Pulmonary artery endothelial cell (primary cell): ENCODE results near the gene SLC4A9. TPM values are rescaled to one million over a fixed set of nuclear protein-coding genes. Genes with fewer than 3 reads are reported as not detected.
"Not testable (repeated sequence)": the region's sequence is repeated elsewhere in the genome, so short reads cannot be mapped to it uniquely, and the experiment has no call there.

Source experiments
- DNase-seq: peaks from one replicate; pipeline ENCODE4 v3.0.0-alpha.2; 2011; ENCODE audit warnings: low read depth, low spot score
- total RNA-seq: library from RNA; depleted of rRNA; stranded (reverse); fragments of >200 nt; gene quantifications from 2 replicates; pipeline ENCODE4 v1.2.3, GENCODE V29; 2014

Gene SLC4A9
- total RNA-seq, 1 donor from 2014 or later = not detected

DNA sequence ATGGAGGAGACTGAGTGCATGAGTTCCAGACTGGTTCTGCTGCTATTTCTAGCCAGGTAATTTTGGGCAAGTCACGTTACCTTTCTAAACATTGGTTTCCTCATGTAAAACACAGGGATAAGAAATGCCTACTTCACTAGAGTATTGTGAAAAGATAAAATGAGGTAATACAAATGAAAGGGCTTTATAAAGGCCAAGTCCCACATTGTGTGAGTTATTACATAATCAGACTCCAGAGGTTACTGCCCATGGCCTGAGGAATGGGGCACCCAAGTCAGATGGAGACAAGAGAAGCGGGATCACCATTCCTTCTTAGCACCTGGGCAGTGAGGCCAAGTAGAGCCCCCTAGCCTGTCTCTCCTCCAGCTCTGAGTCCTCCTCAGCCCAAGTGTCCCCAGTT, 21.1 kb upstream of the SLC4A9 start:
- no peak for DNase-seq

DNA sequence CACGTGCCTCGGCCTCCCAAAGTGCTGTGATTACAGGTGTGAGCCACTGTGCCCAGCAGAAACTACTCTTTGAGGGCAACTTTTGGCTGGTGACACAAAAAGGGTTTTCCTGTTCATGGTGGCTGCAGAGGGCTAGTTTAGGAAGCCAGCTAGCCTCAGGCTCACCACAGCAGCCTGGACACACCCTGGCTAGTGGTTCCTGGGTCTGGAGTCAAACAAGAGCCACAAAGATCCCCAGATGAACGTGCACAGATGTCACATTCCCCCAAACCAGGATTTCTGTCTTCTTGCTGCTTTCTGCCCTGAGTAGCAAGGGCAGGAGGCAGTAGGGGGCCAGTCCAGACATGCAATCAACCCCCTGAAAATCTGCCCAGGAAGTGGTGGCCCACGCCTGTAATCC, 20.4 kb upstream of the SLC4A9 start:
- no peak for DNase-seq

DNA sequence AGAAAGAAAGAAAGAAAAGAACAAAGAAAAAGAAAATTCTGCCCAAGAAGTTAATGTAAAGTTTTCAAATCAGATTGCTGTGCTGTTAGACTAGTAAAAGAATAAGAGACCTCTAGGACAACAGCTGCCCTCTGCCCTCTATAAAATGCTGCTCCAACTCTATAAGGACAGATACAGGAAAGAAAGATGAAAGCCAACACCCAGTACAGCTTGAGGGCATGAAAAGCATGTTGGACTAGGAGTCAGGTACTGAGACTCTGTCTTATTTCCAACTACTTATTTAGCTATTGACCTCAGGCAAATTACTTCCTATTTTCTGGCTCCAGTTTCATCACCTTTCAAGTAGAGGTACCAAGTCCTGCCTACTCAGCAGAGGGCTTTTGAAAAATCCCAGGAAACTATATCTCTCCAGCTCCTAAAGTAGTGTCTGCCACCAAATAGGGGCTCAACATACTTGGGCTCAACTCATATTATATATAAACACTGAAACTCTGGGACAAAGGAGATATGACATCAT, 19.3 kb upstream of the SLC4A9 start:
- no peak for DNase-seq

DNA sequence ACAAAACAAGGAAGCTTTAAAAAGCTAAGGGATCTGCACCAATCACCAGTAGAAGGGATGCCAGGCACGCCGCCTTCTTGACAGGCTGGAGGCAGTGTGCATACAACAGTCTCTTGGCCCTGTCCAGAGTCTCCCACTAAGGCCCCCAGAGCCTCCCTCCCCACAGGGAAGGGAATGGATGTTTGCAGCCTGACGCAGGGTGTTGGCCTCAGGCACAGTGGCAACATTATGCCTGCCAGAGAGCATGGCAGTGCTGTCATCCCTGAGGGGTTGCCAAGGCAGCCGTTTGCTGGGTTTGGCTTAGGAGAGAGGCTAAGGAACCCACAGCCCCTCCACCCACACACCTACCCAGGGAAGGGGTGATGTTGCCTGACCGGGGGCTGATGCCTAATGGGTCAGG, 18.4 kb upstream of the SLC4A9 start:
- DNase-seq = no peak

DNA sequence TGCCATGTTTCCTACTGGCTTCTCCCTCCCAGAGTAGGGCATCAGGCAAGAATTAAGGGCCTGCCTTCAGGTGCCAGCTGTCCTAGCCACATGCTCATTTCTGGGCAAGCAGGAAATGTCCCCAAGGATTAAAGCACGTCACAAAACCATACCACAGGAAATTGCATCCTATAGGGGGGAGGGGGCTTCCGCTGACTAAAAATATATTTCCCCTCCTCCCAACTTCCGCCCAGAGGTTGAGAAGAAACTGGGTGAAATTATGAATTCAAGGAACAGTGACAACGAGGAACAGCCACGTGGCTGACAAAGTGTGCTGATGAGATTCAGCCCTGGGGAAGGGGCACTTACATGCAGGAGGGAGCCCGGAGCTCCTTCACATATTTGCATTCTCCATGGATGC, 17.7 kb upstream of the SLC4A9 start:
- no peak for DNase-seq

DNA sequence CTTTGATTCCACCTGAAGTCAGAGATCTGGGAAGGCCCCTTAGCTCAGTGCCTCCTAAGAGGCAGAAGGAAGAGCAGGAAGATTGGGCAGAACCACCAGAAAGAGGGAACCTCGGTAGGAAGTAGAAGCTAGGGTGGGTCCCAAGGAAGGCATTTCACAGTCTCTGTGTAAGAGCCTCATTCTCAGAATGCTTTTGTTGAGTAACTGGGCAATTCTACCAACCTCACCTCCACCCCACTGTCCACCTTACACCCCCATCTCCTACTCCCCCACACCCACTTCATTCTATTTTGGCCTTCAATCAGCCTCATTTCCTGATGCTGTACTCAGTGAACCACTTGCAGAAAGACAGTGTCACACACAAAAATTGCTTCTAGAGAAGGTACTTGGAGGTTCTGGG, 17.1 kb upstream of the SLC4A9 start:
- no peak for DNase-seq

DNA sequence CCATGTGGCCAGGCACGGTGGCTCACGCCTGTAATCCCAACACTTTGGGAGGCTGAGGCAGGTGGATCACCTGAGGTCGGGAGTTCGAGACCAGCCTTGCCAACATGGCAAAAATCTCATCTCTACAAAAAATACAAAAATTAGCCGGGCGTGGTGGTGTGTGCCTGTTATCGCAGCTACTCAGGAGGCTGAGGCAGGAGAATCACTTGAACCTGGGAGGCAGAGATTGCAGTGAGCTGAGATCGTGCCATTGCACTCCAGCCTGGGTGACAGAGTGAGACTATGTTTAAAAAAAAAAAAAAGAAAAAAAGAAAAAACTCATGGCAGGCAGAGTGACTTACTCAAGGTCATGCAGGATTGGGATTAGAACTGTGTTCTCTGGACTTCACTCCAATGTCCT, 16.1 kb upstream of the SLC4A9 start:
- not testable (repeated sequence) for DNase-seq

DNA sequence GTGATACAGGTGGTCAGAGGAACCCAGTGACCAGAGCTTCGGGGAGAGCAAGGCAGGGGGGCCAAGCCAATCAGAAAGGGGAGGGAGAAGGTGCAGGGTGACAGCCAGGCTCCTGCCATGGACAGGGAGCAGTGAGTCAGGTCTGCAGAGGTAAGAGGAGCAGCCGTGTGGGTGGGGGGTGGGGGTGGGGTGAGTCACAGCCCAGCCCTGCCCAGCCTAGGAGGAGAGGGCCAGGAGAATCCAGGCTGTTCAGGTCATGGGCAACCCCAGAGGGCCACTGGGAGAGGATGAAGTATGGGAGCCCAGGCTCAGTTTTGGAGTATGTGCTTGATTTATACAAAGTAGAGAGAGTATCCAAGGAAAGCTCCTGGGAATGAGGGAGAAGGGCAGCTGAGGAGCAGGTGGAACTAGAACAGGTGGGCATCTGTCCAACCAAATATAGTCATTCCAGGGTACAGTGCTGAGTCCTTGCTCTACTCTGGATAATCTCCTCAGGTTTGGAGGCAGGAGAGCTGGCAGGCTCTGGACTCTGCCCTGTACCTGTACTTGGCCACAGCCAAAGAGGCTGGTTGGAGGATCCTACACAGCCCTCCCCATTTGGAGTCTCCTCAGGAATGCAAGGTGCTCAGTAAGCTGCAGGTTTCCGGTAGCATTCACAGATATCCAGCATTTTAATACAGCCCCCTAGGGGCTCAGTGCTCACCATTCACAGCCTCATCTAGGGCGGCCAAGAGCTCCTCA, 15.1 kb upstream of the SLC4A9 start:
- no peak for DNase-seq

DNA sequence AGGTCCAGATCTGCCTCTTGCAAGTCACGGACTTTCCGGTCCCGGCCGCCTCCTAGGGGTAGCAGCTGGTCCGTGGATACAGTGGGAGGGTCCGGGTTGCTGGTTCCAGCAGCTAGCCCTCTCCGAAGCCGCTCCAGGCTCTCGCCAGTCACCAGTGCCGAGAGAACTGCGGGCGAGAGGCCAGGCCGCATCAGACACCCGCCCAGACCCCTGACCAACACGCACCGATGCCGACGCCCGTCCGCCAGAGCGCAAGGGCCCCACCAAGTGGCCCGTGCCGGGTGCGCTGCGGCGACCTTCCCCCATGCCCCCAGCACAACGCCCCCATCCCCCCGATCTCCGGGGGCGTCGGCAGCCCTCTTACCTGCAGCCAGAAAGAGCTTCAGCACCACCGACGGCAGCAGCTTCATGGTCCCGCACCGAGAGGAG, 14.1 kb upstream of the SLC4A9 start:
- DNase-seq = no peak

DNA sequence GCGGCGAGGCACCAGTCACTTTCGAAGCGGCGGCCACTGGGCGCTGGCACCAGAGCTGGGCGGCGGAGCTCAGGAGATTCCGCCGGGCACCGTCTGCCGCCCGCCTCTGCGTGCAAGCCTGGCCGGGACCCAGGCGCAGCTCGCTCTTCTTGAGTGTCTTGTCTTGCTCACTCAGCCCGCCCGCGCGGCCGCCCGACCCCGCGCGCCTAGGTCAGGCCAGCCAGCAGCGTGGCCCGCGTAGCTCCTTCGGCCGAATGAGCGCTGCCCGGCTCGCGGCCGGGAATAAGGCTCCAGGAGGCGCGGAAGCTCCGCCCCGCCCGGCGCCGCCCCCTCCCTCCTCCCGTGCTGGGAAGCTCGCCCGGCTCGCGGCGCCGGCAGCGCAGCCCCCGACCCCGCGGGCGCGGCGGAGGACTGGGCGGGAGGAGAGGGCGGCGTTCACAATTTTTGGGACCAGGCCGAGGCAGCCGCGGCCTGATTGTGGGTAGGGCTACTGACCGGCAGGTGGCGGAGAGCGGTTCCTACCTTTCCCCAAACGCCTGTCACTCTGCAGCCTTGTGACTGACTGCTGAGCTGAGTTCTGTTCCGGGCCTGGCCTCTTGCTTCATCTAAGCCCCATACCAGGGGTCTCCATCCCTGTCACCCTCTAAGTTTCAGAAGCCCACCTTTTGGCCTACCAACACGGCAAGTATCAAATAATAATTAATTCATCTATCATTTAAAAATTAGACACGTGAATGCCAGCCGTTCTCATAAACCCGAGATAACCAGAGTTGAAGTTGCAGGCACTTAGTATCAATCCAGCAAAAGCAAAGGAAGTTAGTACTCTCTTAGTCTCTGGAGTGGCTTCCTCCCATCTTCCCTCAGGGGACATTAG, 13.4 kb upstream of the SLC4A9 start, which contains the start of gene HBEGF:
Gene HBEGF, minus strand, starts transcription at position 256 of the 874 bp plus-strand sequence. CDS start 275 bp downstream, outside the sequence.
- DNase-seq = no peak

DNA sequence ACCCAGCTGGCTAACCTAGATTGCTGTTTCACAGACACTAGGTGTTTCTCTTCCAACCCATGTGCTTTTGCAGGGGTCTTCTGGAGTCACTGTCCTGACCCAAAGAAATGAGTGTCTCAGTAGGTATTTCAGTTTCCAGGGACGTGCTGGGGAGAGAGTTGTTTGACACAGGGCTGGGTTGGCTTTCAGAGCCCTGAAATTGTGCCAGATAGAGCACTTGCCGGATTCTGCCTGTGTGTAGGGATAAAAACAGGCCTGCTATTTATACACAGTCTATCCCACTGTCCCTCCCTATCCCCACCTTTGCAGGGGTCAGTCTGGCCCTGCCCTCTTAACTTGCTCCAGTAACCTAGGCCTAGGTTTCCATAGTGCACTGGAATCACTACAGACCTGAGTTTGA, 12.6 kb upstream of the SLC4A9 start:
- DNase-seq = no peak

DNA sequence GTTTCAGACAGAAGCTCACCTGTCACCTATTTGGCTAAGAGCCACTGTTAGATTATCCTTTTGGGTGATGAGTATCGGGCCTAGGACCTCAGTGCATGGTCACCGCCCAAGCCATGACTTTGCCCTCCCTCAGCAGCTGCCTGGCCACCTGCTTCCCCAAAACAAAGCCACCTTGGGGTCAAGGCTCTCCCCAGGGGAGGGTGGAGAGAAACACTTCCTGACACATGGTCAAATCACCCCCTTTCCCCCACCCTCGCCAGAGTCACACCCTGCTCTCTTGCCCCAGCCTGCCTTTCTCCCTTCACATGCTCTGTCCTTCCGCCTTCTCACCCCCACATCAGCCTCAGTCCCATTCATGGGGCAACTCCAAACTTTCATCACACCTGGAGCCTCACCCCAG, 11.9 kb upstream of the SLC4A9 start:
- DNase-seq = no peak

DNA sequence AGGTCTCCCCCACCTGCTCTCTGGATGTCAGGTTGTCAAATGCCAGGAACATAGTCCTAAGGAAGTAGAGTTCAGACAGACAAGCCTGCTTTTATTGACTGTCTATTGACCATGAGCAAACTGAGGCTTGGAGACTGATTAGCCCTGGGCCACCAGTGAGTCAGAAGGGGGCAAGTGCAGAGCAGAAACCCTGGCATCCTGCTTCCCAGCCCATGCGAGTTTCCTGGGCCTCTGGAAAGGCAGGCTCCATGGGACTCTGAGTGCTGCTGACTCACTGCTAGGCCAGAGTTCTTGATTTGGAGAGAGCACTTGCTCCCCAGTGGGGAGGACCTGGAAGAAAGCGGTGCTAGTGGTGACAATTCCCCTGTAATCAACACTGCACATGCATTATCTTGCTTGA, 10.8 kb upstream of the SLC4A9 start:
- DNase-seq = no peak

DNA sequence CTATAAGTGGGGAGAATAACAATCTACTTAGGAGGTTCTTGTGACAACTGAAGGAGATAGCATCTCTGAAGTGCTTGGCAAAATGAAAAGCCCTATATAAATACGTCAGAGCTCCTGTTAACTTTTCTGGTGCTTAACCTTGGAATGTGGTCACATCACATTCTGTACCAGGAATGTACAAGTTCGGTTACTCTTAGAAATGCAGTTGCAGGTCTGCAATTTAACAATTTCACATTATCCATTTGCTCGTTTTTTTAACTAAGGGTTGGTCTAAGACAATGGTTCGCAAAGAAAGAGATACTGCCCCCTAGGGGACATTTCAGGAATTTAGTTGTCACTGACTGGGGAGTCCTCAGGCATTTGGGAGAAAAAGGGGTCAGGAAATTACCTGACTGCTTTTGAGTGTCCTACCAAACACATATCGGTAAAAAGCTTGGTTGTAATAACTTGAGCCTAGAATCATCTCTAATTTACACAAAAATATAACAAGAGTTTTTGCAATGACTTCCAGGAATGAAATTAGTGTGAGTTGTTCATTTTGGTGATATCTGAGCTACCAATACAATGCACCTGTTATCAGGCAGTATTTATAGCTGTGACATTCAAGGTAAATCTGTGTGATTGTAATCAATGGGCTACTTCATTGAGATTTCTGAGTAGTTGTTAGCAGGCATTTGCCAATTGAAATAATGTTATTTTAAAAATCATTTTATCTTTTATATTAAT, 8.2 kb upstream of the SLC4A9 start:
- no peak for DNase-seq

DNA sequence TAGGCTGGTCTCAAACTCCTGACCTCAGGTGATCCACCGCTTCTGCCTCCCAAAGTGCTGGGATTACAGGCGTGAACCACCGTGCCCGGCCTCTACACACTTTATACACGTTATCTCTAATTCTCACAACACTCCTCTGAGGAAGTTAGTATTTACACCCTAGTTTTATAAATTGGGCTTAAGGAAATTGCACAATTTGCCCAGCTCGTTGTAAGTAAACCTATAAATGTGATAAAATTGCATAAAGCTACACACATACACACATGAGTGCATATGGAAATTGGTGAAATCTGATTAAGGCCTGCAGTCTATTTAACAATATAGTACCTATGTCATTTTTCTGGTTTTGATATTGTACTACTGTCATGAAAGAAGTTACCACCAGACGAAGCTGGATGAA, 4.4 kb upstream of the SLC4A9 start:
- DNase-seq = no peak

DNA sequence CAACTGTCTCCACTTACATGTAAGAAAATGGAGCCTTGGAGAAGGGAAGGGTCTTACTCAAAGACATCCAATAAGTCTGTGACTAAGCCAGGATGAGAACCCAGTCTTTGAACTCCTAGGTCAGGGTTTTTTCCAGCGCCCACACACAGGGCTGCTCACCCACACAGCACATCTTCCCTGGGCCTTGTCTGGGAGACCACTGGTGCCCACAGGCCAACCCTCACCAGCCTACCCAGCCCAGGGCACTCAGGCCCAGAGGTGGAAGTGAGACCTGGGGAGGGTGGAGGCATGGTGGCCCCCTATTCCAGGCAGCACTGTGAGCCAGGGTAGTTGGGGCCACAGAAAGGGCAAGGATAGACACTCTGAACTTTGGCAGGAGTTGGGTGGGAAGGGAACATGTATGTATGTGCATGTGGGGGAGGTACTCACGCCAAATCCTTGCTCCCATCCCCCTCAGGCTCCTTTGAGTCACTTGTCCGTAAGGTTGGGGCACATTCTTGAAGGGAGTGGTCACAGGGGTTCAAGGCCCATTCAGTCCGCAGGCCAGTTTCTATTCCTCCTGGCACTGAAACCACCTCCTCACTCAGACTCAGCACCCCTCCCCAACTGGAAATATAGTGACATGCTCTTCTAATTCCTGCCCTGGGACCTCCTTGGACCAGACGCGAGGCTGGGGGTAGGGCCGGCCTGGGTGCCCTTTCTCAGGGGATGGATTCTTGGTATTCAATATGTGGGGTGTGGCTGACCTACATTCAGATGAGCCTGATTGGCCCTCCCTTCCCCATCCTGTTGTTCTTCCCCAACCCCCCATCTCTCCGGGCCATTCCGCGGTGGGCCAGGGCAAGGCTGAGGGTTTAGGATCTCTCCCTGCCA, 2.9 kb upstream of the SLC4A9 start:
- no peak for DNase-seq

DNA sequence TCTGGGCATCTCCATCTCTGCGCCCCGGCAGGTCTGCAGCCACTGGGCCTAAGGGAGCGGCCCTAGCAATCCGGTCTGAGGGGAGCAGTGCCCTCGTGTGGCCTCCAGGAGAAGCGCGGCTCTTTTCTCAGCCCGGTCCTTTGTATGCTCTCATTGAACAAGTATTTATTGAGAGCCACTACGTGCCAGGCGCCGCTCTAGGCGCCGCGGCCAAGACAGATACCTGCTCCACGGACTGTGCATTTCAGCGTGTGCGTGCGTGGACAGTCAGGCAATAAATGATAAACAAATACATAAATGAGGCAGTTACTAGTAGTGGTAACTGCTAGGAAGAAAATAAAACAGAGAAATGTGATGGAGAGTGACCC, 2.3 kb upstream of the SLC4A9 start:
- peak; percentile 63 for DNase-seq

DNA sequence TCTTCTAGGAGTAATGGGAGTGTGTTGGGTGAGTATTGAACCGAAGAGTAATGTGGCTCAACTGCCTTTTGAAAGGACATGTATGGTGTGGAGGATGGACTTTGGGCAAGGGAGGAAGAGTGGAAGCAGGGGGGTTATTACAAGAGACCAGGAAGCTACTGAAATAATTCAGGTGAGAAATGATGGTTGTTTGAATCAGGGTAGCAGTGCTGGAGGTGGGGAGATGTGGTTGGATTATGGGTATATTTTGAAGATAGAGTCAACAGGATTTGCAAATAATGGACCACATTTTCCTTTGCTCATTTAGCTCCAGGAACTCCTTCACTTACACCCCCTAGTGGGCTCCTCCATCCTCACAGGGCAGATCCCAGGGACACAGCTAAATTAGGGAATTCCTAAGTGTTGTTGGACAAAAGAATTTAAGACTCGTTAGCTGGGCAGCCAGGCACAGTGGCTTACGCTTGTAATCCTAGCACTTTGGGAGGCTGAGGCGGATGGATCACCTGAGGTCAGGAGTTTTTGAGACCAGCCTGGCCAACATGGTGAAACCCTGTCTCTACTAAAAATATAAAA, 1.2 kb upstream of the SLC4A9 start:
- no peak for DNase-seq

DNA sequence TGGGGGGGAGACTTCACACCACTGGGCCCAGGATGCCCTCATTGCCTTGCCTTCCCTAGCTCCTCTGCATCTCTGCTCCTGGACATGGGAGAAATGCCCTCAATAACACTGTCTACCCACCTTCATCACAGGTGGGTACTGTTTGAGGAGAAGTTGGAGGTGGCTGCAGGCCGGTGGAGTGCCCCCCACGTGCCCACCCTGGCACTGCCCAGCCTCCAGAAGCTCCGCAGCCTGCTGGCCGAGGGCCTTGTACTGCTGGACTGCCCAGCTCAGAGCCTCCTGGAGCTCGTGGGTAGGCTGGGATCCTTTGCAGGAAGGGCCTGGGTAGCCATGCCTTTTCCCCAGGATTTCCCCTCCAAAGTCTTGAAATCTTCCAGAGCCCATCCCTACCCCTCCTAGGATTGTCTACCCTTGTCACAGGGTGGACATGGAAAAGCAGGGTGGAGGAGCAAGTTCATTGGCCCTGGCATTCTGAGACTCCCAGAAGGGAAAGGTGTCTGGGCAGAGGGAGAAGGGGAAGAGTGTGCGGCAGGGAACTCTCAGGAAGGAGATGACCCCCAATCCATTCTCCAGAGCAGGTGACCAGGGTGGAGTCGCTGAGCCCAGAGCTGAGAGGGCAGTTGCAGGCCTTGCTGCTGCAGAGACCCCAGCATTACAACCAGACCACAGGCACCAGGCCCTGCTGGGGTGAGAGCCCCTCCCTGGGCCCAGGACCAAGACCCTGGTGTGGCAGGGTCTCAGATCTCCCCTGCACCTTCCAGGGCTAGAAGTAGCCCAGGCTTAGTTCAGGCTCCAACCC, 886 bp downstream of the SLC4A9 start:
- no peak for DNase-seq

DNA sequence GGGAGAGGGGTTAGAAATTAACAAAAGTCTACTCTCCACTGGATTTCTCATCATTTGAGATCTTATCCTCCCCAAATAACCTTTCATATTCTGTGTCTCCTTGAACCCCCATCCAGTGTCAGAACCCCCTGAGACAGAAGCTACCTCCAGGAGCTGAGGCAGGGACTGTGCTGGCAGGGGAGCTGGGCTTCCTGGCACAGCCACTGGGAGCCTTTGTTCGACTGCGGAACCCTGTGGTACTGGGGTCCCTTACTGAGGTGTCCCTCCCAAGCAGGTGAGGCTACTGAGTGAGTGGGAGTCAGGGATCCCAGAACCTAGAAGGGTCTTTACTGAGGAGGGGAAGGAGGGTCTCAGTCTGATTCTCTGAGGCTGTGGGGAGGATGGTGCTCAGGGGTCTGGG, 1.9 kb downstream of the SLC4A9 start:
- no peak for DNase-seq
